Gastroesophageal sphincter (tissue), 4 donors: Measurements from ENCODE around the gene LGR4. TPM values are rescaled to one million over a fixed set of nuclear protein-coding genes. Genes with fewer than 3 reads are reported as not detected.
A peak's percentile ranks its signal among the peaks of the same experiment; 100 is the strongest.

Experiments used
- ATAC-seq: fragments of 150-250 bp; one replicate; pipeline ENCODE4 v1.9.1; 2016; ENCODE audit warnings: mild to moderate bottlenecking, moderate library complexity
- H3K27ac ChIP-seq, 4 donors: fragments of 200-600 bp; sonication (generic) in 3 of 4; 1 replicate in 3 of 4; 2 replicates in 1 of 4; pipeline ENCODE4 v1.5.1; 2016 to 2019
- H3K27me3 ChIP-seq: fragments of 200-600 bp; sonication (generic); one replicate; pipeline ENCODE4 v1.5.1; 2019
- H3K36me3 ChIP-seq, 2 donors: fragments of 200-600 bp; sonication (generic); one replicate each; pipeline ENCODE4 v1.5.1; 2019; ENCODE audit warnings: control low read depth in 1 of 2
- H3K4me1 ChIP-seq, 3 donors: fragments of 200-600 bp; sonication (generic); 1 replicate in 2 of 3; 2 replicates in 1 of 3; pipeline ENCODE4 v1.5.1; 2016 to 2019; ENCODE audit warnings: control low read depth in 2 of 3
- H3K4me3 ChIP-seq, 2 donors: fragments of 200-600 bp; sonication (generic); one replicate each; pipeline ENCODE4 v1.5.1; 2019; ENCODE audit warnings: mild to moderate bottlenecking in 1 of 2, moderate library complexity in 1 of 2
- H3K9me3 ChIP-seq, 3 donors: fragments of 200-600 bp; sonication (generic); one replicate each; pipeline ENCODE4 v1.5.1; 2017 to 2019; ENCODE audit warnings: control low read depth in 2 of 3
- CTCF ChIP-seq, 4 experiments: fragments of 200-600 bp in 2 of 4; fragments of 450-650 bp in 2 of 4; sonication (generic) in 1 of 4; IDR thresholded peaks; one replicate each; pipeline ENCODE4 v1.5.1; 2017 to 2019; ENCODE audit warnings: antibody characterized with exemption in 4 of 4, mild to moderate bottlenecking in 2 of 4, moderate library complexity in 2 of 4
- EP300 ChIP-seq: sonication (generic); formaldehyde crosslinking; IDR thresholded peaks from one replicate; pipeline ENCODE4 v1.6.1; 2017; ENCODE audit warnings: antibody characterized with exemption, mild to moderate bottlenecking
- POLR2A ChIP-seq, 2 donors: fragments of 450-650 bp; IDR thresholded peaks; one replicate each; pipeline ENCODE4 v1.6.1; 2017; ENCODE audit warnings: antibody characterized with exemption in 2 of 2, mild to moderate bottlenecking in 2 of 2, moderate library complexity in 1 of 2
- POLR2AphosphoS5 ChIP-seq: sonication (generic); formaldehyde crosslinking; IDR thresholded peaks from one replicate; pipeline ENCODE4 v1.6.1; 2017; ENCODE audit warnings: antibody characterized with exemption
- WGBS, 2 donors: methylation state at CpG; one replicate each; pipeline ENCODE4 v1.1.5; 2018; ENCODE audit warnings: low coverage in 1 of 2; 5-methylcytosine and 5-hydroxymethylcytosine counted together
- total RNA-seq, 4 donors: library from RNA; depleted of rRNA; stranded (reverse); fragments of >200 nt; gene quantifications; one replicate each; pipeline ENCODE4 v1.1.0, GENCODE V29; 2016

The LGR4 gene
- total RNA-seq, 4 donors from 2014 or later, result 21.0 to 35.9 (median 31.8) TPM

GRCh38 chr11:27429761-27430393 is 42.7 kb downstream of the LGR4 start:
- Histone ChIP-seq H3K27ac (no peak overlapping the region), H3K4me3 (no peak overlapping the region), H3K36me3 (no peaks in the 10 kb centered on the region), H3K9me3 (no peaks in the 10 kb centered on the region), H3K4me1 (peaks cover 0 to 36% (median 0%) of the 10 kb centered on the region in 3 donors), H3K27me3 (no peaks in the 10 kb centered on the region)
- WGBS, 2 donors, result 46 to 48% methylated on average over 5 of the region's 5 CpGs
- no peak for TF ChIP-seq POLR2AphosphoS5
- no peak for TF ChIP-seq CTCF (IDR thresholded peaks at IDR 0.05)
- no peak for ATAC-seq

GRCh38 chr11:27427183-27427980 is 45.2 kb downstream of the LGR4 start:
- no peaks in the 10 kb centered on the region for H3K9me3 ChIP-seq
- WGBS, 2 donors, result 68 to 85% methylated on average over 7 of the region's 7 CpGs
- H3K36me3 ChIP-seq, result no peaks in the 10 kb centered on the region
- TF ChIP-seq EP300, result no peak
- no peak for TF ChIP-seq CTCF (IDR thresholded peaks at IDR 0.05)
- TF ChIP-seq POLR2A (IDR thresholded peaks at IDR 0.05), result no peak
- TF ChIP-seq POLR2AphosphoS5, result no peak
- no peak overlapping the region for H3K4me3 ChIP-seq
- H3K27ac ChIP-seq, result no peak overlapping the region
- no peak for ATAC-seq
- H3K4me1 ChIP-seq, result peaks cover 0 to 50% (median 0%) of the 10 kb centered on the region in 3 donors
- H3K27me3 ChIP-seq, result no peaks in the 10 kb centered on the region

GRCh38 chr11:27425814-27426213 is 46.8 kb downstream of the LGR4 start:
- TF ChIP-seq POLR2A (IDR thresholded peaks at IDR 0.05), result no peak
- TF ChIP-seq EP300, result no peak
- TF ChIP-seq POLR2AphosphoS5, result no peak
- TF ChIP-seq CTCF (IDR thresholded peaks at IDR 0.05), result no peak
- Histone ChIP-seq H3K4me1 (peaks cover 0 to 46% (median 0%) of the 10 kb centered on the region in 3 donors), H3K27me3 (no peaks in the 10 kb centered on the region), H3K4me3 (no peak overlapping the region), H3K27ac (no peak overlapping the region), H3K36me3 (no peaks in the 10 kb centered on the region), H3K9me3 (no peaks in the 10 kb centered on the region)
- no peak for ATAC-seq
- 63 to 87% methylated on average over 2 of the region's 2 CpGs for WGBS, 2 donors

- WGBS, 2 donors, result 60 to 92% methylated on average over 1 to 2 of the region's 4 CpGs
- Histone ChIP-seq H3K36me3 (no peaks in the 10 kb centered on the region), H3K27ac (peak overlapping the region in 1 of 4 donors; percentile 25), H3K9me3 (no peaks in the 10 kb centered on the region), H3K4me1 (peaks cover 0 to 39% (median 0%) of the 10 kb centered on the region in 3 donors), H3K4me3 (no peak overlapping the region), H3K27me3 (no peaks in the 10 kb centered on the region)
- TF ChIP-seq POLR2A (IDR thresholded peaks at IDR 0.05) (no peak), EP300 (no peak), CTCF (IDR thresholded peaks at IDR 0.05) (no peak), POLR2AphosphoS5 (peak; percentile 9)
- peak; percentile 90 for ATAC-seq
Measured at GRCh38 chr11:27423125-27423524, 49.5 kb downstream of the LGR4 start.
